ENCODE results near the gene OVAAL. TPM values are rescaled to one million over a fixed set of nuclear protein-coding genes. Genes with fewer than 3 reads are reported as not detected.

The OVAAL gene
- total RNA-seq, 1 donor from 2014 or later: not detected

- no peak for TF ChIP-seq CTCF (IDR thresholded peaks at IDR 0.05; ENCODE audit: insufficient read depth, low read length, severe bottlenecking)
- H3K27me3 ChIP-seq (ENCODE audit: control insufficient read depth, insufficient read depth, low read length): no peaks in the 10 kb centered on the region
- H3K36me3 ChIP-seq (ENCODE audit: control insufficient read depth, insufficient read depth, low read length): no peaks in the 10 kb centered on the region
- FAIRE-seq: no peak
- DNase-seq (ENCODE audit: low read depth): no peak
- no peak overlapping the region for H3K4me3 ChIP-seq (ENCODE audit: low read depth, low read length)
These were observed 37.2 kb downstream of the OVAAL start for GRCh38 chr1:180595966-180596365.

GRCh38 chr1:180597520-180597919, 38.8 kb downstream of the OVAAL start:
- Histone ChIP-seq H3K4me3 (ENCODE audit: low read depth, low read length) (no peak overlapping the region), H3K36me3 (ENCODE audit: control insufficient read depth, insufficient read depth, low read length) (no peaks in the 10 kb centered on the region), H3K27me3 (ENCODE audit: control insufficient read depth, insufficient read depth, low read length) (no peaks in the 10 kb centered on the region)
- no peak for TF ChIP-seq CTCF (IDR thresholded peaks at IDR 0.05; ENCODE audit: insufficient read depth, low read length, severe bottlenecking)
- DNase-seq (ENCODE audit: low read depth) (no peak), FAIRE-seq (no peak)

GRCh38 chr1:180598333-180598974, 39.7 kb downstream of the OVAAL start:
- no peaks in the 10 kb centered on the region for H3K36me3 ChIP-seq (ENCODE audit: control insufficient read depth, insufficient read depth, low read length)
- no peaks in the 10 kb centered on the region for H3K27me3 ChIP-seq (ENCODE audit: control insufficient read depth, insufficient read depth, low read length)
- FAIRE-seq: no peak
- TF ChIP-seq CTCF (IDR thresholded peaks at IDR 0.05; ENCODE audit: insufficient read depth, low read length, severe bottlenecking): no peak
- no peak overlapping the region for H3K4me3 ChIP-seq (ENCODE audit: low read depth, low read length)
- DNase-seq (ENCODE audit: low read depth): peak; percentile 59

GRCh38 chr1:180600343-180600742, 41.6 kb downstream of the OVAAL start:
- FAIRE-seq: no peak
- TF ChIP-seq CTCF (IDR thresholded peaks at IDR 0.05; ENCODE audit: insufficient read depth, low read length, severe bottlenecking): no peak
- no peaks in the 10 kb centered on the region for H3K27me3 ChIP-seq (ENCODE audit: control insufficient read depth, insufficient read depth, low read length)
- peak; percentile 59 for DNase-seq (ENCODE audit: low read depth)
- H3K36me3 ChIP-seq (ENCODE audit: control insufficient read depth, insufficient read depth, low read length): no peaks in the 10 kb centered on the region
- H3K4me3 ChIP-seq (ENCODE audit: low read depth, low read length): no peak overlapping the region

GRCh38 chr1:180601512-180601911, 42.7 kb downstream of the OVAAL start:
- H3K27me3 ChIP-seq (ENCODE audit: control insufficient read depth, insufficient read depth, low read length): no peaks in the 10 kb centered on the region
- H3K4me3 ChIP-seq (ENCODE audit: low read depth, low read length): no peak overlapping the region
- FAIRE-seq (no peak), DNase-seq (ENCODE audit: low read depth) (no peak)
- TF ChIP-seq CTCF (IDR thresholded peaks at IDR 0.05; ENCODE audit: insufficient read depth, low read length, severe bottlenecking): no peak
- H3K36me3 ChIP-seq (ENCODE audit: control insufficient read depth, insufficient read depth, low read length): no peaks in the 10 kb centered on the region

Data from bronchial epithelial cell (primary cell).